T-helper 17 cell (primary cell): ENCODE data around the gene CLK4. TPM values are rescaled to one million over a fixed set of nuclear protein-coding genes. Genes with fewer than 3 reads are reported as not detected.
A peak's percentile ranks its signal among the peaks of the same experiment; 100 is the strongest.

ENCODE experiments used
- ATAC-seq: fragments of 150-1000 bp; cut with Tn5 transposase; 2 replicates; pipeline ENCODE4 v1.10.0; 2021; ENCODE audit warnings: mild to moderate bottlenecking, moderate library complexity
- DNase-seq, 3 donors: peaks; one replicate each; pipeline versions ENCODE4 v3.0.0 to v3.0.0-alpha.2; 2020 to 2021
- H3K9me3 ChIP-seq: one replicate; pipeline ENCODE4 v1.7.0; 2013; ENCODE audit warnings: low read length, mild to moderate bottlenecking; ENCODE audit not compliant: control insufficient read depth, poor library complexity, severe bottlenecking
- H3K27ac Mint-ChIP-seq: one replicate; pipeline ENCODE4 v1.8.0; 2022; ENCODE audit warnings: mild to moderate bottlenecking, moderate library complexity, mixed read lengths
- H3K27me3 Mint-ChIP-seq: one replicate; pipeline ENCODE4 v1.8.0; 2022; ENCODE audit warnings: mixed read lengths
- H3K36me3 Mint-ChIP-seq: one replicate; pipeline ENCODE4 v1.8.0; 2022; ENCODE audit warnings: low read depth, mixed read lengths
- H3K4me1 Mint-ChIP-seq: one replicate; pipeline ENCODE4 v1.8.0; 2022; ENCODE audit warnings: mild to moderate bottlenecking, mixed read lengths
- H3K4me3 Mint-ChIP-seq: one replicate; pipeline ENCODE4 v1.8.0; 2022; ENCODE audit warnings: mild to moderate bottlenecking, moderate library complexity, mixed read lengths
- total RNA-seq, 4 donors: library from RNA in 2 of 4; stranded (reverse) in 2 of 4; gene quantifications; one replicate each; pipeline ENCODE4 v1.2.3 and lab custom pipeline; 2022 to 2026

Gene CLK4
- total RNA-seq, 2 donors from 2014 or later: 82.5 to 84.1 TPM

DNA sequence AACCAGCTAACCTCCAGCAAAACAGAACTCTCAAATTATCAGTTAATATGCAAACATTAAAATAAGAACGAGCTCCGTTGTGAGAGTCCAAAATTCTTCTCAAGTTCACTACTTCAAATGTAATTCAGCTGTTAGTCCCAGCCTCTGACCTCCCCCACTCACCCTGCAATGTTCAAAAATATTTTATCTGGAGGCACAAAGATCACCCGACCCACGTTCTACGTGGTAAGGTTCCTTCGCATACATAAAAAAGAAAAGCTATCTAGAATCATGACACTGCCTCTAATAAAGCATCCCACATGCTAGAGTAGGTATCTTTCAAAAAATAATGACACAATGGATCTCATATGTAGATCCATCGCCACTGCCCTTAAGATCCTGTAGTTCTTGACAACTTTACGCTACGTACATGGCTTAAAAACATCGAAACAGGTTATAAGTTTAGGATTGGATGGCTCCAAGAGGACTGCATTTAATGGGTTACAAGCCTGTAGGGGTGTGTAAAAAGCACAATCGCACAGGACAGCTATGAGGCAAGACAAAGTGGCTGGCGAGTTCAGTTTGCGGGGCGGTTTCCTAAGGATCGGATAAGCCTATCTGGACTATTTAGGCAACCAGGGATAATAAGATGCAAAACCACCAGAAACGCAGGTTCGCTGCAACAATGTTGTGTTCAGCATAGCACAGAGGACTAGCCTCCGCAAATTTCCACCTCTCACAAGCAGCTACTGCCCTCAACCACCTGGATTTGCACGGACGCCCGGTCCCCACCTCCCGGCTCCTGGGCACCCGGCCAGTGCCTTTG is 969 bp downstream of the CLK4 start:
- H3K27me3 Mint-ChIP-seq: no peaks in the 10 kb centered on the region
- no peak for DNase-seq

DNA sequence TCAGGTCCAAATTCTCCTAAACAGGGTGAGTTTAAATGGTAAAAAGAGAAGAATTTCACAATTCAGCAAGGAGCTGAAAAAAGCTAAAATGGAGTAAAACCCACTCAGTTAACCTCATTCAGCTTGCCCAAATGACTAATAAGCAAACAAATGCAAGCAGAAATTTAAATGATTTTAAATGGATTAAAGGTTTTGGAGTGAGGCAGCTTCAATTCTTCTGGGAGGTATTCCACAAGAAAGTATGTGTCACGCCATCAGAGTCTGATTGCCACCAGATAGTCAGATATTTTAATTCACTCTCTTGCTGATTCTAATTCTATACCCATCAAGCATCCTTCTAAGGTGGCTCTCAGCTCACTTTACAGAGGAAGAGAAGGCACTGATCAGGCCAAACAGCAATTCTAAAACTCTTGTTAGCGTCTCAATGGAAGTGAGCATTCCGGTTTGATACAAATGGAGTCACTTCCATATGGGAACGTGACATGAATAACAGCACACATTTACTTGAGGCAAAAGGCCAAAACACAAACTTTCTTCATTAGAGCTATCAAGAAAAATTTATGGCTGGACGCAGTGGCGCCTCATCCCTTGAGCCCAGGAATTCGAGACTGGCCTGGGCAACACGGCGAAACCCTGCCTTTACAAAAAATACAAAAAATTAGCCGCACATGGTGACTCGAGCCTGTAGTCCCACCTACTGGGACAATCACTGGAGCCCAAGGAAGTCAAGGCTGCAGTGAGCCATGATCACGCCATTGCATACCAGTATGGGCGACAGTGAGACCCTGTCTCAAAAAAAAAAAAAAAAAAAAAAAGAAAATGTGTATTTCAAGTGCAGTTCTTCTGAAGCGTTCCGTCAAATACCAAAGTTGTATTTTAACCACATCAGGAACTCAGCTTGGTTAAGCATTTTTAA is 2.0 kb downstream of the CLK4 start:
- ATAC-seq: no peak
- H3K36me3 Mint-ChIP-seq: peaks cover 11% of the 10 kb centered on the region
- H3K27me3 Mint-ChIP-seq: no peaks in the 10 kb centered on the region
- peak overlapping the region; percentile 98 for H3K4me3 Mint-ChIP-seq
- H3K4me1 Mint-ChIP-seq: peaks cover 30% of the 10 kb centered on the region
- DNase-seq: no peak
- no peaks in the 10 kb centered on the region for H3K9me3 ChIP-seq
- peak overlapping the region; percentile 98 for H3K27ac Mint-ChIP-seq

More for the DNA sequence above, 969 bp downstream of the CLK4 start:
- H3K36me3 Mint-ChIP-seq: peaks cover 5% of the 10 kb centered on the region
- H3K4me3 Mint-ChIP-seq: peak overlapping the region; percentile 98
- no peaks in the 10 kb centered on the region for H3K9me3 ChIP-seq
- peak; percentile 8 for ATAC-seq
- H3K27ac Mint-ChIP-seq: peak overlapping the region; percentile 98
- H3K4me1 Mint-ChIP-seq: peaks cover 21% of the 10 kb centered on the region

- no peaks in the 10 kb centered on the region for H3K9me3 ChIP-seq
- H3K36me3 Mint-ChIP-seq: peaks cover 16% of the 10 kb centered on the region
- no peak overlapping the region for H3K4me3 Mint-ChIP-seq
- H3K4me1 Mint-ChIP-seq: peaks cover 41% of the 10 kb centered on the region
- no peak for ATAC-seq
- DNase-seq: no peak
- H3K27ac Mint-ChIP-seq: no peak overlapping the region
- H3K27me3 Mint-ChIP-seq: no peaks in the 10 kb centered on the region
Observed at GRCh38 chr5:178622679-178623247, 4.1 kb downstream of the CLK4 start.

- no peaks in the 10 kb centered on the region for H3K27me3 Mint-ChIP-seq
- no peak for ATAC-seq
- H3K4me3 Mint-ChIP-seq: no peak overlapping the region
- no peaks in the 10 kb centered on the region for H3K9me3 ChIP-seq
- H3K27ac Mint-ChIP-seq: peak overlapping the region; percentile 41
- peaks cover 16% of the 10 kb centered on the region for H3K36me3 Mint-ChIP-seq
- peaks cover 34% of the 10 kb centered on the region for H3K4me1 Mint-ChIP-seq
- DNase-seq: no peak
Observed at GRCh38 chr5:178619390-178619789, 7.5 kb downstream of the CLK4 start.

DNA sequence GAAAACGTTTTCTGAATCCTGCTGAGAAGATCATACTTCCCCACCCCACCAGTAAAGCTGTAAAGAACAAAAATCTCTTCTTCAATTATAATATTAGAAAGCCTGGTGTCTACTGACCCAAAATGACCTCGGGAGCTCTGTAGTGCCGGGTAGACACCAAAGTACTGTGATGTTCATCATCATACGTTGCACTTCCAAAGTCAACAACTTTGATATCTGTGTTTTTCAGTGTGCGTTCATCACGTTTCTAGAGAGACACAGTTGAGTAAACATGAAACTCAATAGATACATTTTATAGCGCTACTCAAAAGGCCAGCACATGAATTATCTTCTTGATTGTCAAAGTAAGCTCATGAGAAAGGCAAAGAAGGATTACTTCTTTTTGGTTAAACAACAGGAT is 14.6 kb downstream of the CLK4 start:
- Mint-ChIP-seq H3K4me3 (no peak overlapping the region), H3K36me3 (peaks cover 14% of the 10 kb centered on the region), H3K4me1 (peaks cover 13% of the 10 kb centered on the region), H3K27ac (peak overlapping the region; percentile 21), H3K27me3 (no peaks in the 10 kb centered on the region)
- ATAC-seq (no peak), DNase-seq (no peak)
- H3K9me3 ChIP-seq: peaks cover 3% of the 10 kb centered on the region

DNA sequence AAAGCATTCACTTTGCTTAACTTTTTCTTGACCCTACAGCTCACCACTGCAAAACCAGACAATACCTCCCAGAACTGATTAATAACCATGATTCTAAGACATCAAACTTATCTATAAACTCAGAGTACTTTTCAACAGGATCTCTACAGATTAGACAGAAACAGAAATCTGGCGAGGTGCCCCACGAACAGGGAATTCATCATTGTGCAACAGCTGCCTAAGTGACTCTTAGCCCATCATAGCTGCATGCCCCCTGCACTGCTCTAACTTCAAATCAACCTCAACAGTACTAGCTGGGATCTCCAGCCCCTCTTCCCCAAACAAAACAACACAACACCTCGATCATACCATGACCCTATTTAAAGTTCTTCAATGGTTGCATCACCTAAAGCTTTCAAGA is 20.6 kb downstream of the CLK4 start:
- DNase-seq: no peak
- Mint-ChIP-seq H3K4me3 (no peak overlapping the region), H3K4me1 (peaks cover 4% of the 10 kb centered on the region), H3K27ac (peak overlapping the region; percentile 84), H3K27me3 (no peaks in the 10 kb centered on the region), H3K36me3 (peaks cover 10% of the 10 kb centered on the region)
- H3K9me3 ChIP-seq: peaks cover 3% of the 10 kb centered on the region
- ATAC-seq: no peak

GRCh38 chr5:178605788-178606187 is 21.1 kb downstream of the CLK4 start:
- ATAC-seq (no peak), DNase-seq (no peak)
- no peak overlapping the region for H3K4me3 Mint-ChIP-seq
- no peak overlapping the region for H3K27ac Mint-ChIP-seq
- H3K9me3 ChIP-seq: peaks cover under 1% of the 10 kb centered on the region
- H3K4me1 Mint-ChIP-seq: peaks cover 6% of the 10 kb centered on the region
- H3K27me3 Mint-ChIP-seq: no peaks in the 10 kb centered on the region
- peaks cover 10% of the 10 kb centered on the region for H3K36me3 Mint-ChIP-seq

GRCh38 chr5:178602752-178603151 is 24.1 kb downstream of the CLK4 start:
- Mint-ChIP-seq H3K36me3 (peaks cover 6% of the 10 kb centered on the region), H3K27ac (no peak overlapping the region), H3K4me1 (peaks cover 2% of the 10 kb centered on the region), H3K4me3 (no peak overlapping the region), H3K27me3 (no peaks in the 10 kb centered on the region)
- DNase-seq (no peak), ATAC-seq (no peak)
- no peaks in the 10 kb centered on the region for H3K9me3 ChIP-seq

GRCh38 chr5:178595750-178596149 is 31.1 kb downstream of the CLK4 start:
- Mint-ChIP-seq H3K4me1 (peaks cover 2% of the 10 kb centered on the region), H3K27me3 (peaks cover 15% of the 10 kb centered on the region), H3K36me3 (peaks cover 2% of the 10 kb centered on the region), H3K4me3 (no peak overlapping the region), H3K27ac (no peak overlapping the region)
- ATAC-seq: no peak
- no peak for DNase-seq
- H3K9me3 ChIP-seq: no peaks in the 10 kb centered on the region

- no peaks in the 10 kb centered on the region for H3K9me3 ChIP-seq
- peaks cover 17% of the 10 kb centered on the region for H3K27me3 Mint-ChIP-seq
- peaks cover 5% of the 10 kb centered on the region for H3K4me1 Mint-ChIP-seq
- H3K36me3 Mint-ChIP-seq: peaks cover 2% of the 10 kb centered on the region
- ATAC-seq: no peak
- no peak for DNase-seq
- H3K4me3 Mint-ChIP-seq: no peak overlapping the region
- no peak overlapping the region for H3K27ac Mint-ChIP-seq
Observed at GRCh38 chr5:178595150-178595549, 31.7 kb downstream of the CLK4 start.

- peaks cover 2% of the 10 kb centered on the region for H3K36me3 Mint-ChIP-seq
- peak overlapping the region; percentile 83 for H3K4me3 Mint-ChIP-seq
- H3K27me3 Mint-ChIP-seq: peaks cover 47% of the 10 kb centered on the region
- DNase-seq (no peak), ATAC-seq (no peak)
- H3K27ac Mint-ChIP-seq: no peak overlapping the region
- peaks cover 5% of the 10 kb centered on the region for H3K4me1 Mint-ChIP-seq
- no peaks in the 10 kb centered on the region for H3K9me3 ChIP-seq
Observed at GRCh38 chr5:178590924-178591423, 35.9 kb downstream of the CLK4 start.

DNA sequence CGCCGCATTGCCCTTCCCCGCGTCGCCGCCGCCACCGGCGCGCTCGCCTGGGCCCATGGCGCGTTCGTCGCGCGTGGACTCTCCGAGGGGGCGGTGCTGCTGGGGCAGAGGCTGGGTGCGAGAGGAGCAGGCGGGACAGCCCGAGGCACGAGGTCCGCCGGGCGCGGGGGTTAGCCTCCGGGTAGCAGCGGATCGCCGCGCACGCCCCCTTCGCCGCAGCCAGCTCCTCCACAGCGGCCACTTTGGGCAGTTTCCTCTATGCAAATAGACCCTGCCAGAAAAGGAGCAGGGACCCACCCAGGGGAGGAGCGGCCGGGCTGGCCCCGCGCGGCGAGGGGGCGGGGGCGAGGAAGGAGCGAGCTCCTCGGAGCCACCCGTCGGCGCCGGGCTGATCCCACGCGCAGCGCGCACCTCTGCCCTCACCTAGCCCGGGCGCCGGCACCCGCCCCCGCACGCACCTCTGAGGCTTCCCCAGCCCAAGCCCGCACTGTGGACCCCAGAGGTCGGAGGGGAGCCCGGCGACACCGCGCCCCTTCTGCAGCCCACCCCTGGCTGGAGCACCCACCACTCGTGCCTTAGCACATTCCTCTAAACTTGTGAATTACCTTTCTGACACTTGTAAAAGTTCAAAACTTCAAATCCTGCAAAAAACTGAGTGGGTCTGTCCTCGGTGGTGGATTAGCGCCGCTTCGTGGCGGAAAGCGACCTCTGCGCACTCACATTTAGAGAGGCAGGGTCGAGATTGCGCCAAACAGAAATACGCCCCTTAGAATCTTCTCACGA is 36.5 kb downstream of the CLK4 start, which contains the start of gene COL23A1:
COL23A1 (minus strand) TSS at position 253 of the 783 bp plus-strand sequence.
- no peak for DNase-seq
- Mint-ChIP-seq H3K27me3 (peaks cover 47% of the 10 kb centered on the region), H3K4me1 (peaks cover 5% of the 10 kb centered on the region), H3K4me3 (peak within 1 kb of the TSS; percentile 83), H3K36me3 (peaks cover 2% of the 10 kb centered on the region), H3K27ac (no peak within 1 kb of the TSS)
- H3K9me3 ChIP-seq: no peaks in the 10 kb centered on the region
- peak; percentile 60 for ATAC-seq
